SK-N-SH treated with all-trans-retinoic acid at 6 μM for 48 hours (cell line): Measurements from ENCODE around the gene UNC13C.

ENCODE experiments used
- OSR1 ChIP-seq: fragments of 250-450 bp; sonication (Bioruptor Pico); IDR thresholded peaks from 2 replicates; pipeline ENCODE4 v1.8.0; 2022; ENCODE audit warnings: moderate library complexity, mild to moderate bottlenecking, inconsistent platforms
- PATZ1 ChIP-seq: fragments of 250-450 bp; sonication (Bioruptor Pico); IDR thresholded peaks from 2 replicates; pipeline ENCODE4 v1.8.0; 2020; ENCODE audit warnings: mild to moderate bottlenecking, moderate library complexity, borderline replicate concordance
- TSHZ2 ChIP-seq: fragments of 250-450 bp; sonication (Bioruptor Pico); IDR thresholded peaks from 2 replicates; pipeline ENCODE4 v1.5.0; 2020; ENCODE audit warnings: mild to moderate bottlenecking, moderate library complexity

GRCh38 chr15:54519577-54519976 lies 541.3 kb downstream of the UNC13C start:
- no peak for TF ChIP-seq OSR1 (CRISPR knock-in tag)
- no peak for TF ChIP-seq TSHZ2 (CRISPR knock-in tag)
- TF ChIP-seq PATZ1 (CRISPR knock-in tag): no peak
